Right atrium auricular region (tissue), 2 donors: Measurements from ENCODE around the gene PCBP1. TPM values are rescaled to one million over a fixed set of nuclear protein-coding genes. Genes with fewer than 3 reads are reported as not detected.
"Not testable (repeated sequence)": the region's sequence is repeated elsewhere in the genome, so short reads cannot be mapped to it uniquely, and the experiment has no call there.

Experiments used
- DNase-seq: peaks from one replicate; pipeline ENCODE4 v3.0.0-alpha.2; 2019; ENCODE audit warnings: low spot score
- H3K27ac ChIP-seq, 2 donors: fragments of 200-600 bp; sonication (generic); 1 replicate in 1 of 2; 2 replicates in 1 of 2; pipeline ENCODE4 v1.5.1; 2016 to 2019
- H3K27me3 ChIP-seq, 2 donors: fragments of 200-600 bp; sonication (generic); one replicate each; pipeline versions ENCODE4 v1.5.1 to v1.6.0; 2017 to 2019
- H3K36me3 ChIP-seq: fragments of 200-600 bp; sonication (generic); one replicate; pipeline ENCODE4 v1.5.1; 2016
- H3K4me1 ChIP-seq, 2 donors: fragments of 200-600 bp; sonication (generic); one replicate each; pipeline versions ENCODE4 v1.5.1 to v1.6.0; 2017 to 2019
- H3K4me3 ChIP-seq, 2 donors: fragments of 200-600 bp; sonication (generic); 1 replicate in 1 of 2; 2 replicates in 1 of 2; pipeline ENCODE4 v1.5.1; 2017 to 2019; ENCODE audit warnings: mild to moderate bottlenecking in 1 of 2, moderate library complexity in 1 of 2
- H3K9me3 ChIP-seq, 2 donors: fragments of 200-600 bp; sonication (generic); one replicate each; pipeline ENCODE4 v1.5.1; 2019
- total RNA-seq, 2 donors: library from RNA; depleted of rRNA; stranded (reverse); fragments of >200 nt; gene quantifications; one replicate each; pipeline ENCODE4 v1.1.0, GENCODE V29; 2016
- TF ChIP-seq, protein P1 (sequence below), 2 donors: fragments of 200-600 bp; sonication (generic); IDR thresholded peaks; one replicate each; pipeline ENCODE4 v1.5.1; 2019; ENCODE audit warnings: antibody characterized with exemption in 2 of 2

Gene PCBP1
- total RNA-seq, 2 donors from 2014 or later, result 121 to 147 TPM

DNA sequence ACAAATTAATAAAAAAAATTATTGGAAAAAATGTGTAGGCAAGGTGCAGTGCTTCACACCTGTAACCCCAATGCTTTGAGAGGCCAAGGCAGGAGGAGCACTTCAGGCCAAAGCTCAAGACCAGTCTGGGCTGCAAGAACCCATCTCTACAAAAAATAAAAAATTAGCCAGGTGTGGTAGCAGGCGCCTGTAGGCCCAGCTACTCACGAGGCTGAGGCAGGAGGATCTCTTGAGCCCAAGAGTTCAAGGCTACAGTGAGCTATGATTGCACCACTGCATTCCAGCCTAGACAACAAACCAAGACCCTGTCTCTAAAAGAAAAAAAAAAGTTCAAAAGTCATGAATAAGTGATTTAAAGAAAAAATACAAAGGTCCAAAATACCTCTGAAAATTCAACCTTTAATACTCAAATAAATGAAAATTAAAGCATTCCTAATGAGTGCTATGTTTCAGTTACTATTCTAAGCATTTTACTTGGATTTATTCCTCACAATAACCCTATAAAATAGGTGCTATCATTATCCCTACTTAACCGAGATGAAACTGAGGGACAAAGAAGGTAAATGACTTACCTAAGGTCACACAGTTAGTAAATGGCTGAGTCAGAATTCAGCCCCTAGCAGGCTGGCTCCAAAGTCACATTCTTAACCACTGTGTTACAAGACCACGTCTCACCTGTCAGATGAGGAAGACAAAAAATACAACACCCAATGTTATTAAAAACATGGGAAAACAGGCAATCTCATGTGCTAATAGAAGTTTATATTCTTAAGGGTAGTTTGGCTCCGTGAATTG lies 36.4 kb upstream of the PCBP1 start:
- Histone ChIP-seq H3K27ac (no peak overlapping the region), H3K4me1 (peaks cover 0 to 19% of the 10 kb centered on the region in 2 donors), H3K9me3 (no peaks in the 10 kb centered on the region), H3K4me3 (no peak overlapping the region), H3K36me3 (peaks cover 52% of the 10 kb centered on the region), H3K27me3 (no peaks in the 10 kb centered on the region)
- TF ChIP-seq, protein P1, sequence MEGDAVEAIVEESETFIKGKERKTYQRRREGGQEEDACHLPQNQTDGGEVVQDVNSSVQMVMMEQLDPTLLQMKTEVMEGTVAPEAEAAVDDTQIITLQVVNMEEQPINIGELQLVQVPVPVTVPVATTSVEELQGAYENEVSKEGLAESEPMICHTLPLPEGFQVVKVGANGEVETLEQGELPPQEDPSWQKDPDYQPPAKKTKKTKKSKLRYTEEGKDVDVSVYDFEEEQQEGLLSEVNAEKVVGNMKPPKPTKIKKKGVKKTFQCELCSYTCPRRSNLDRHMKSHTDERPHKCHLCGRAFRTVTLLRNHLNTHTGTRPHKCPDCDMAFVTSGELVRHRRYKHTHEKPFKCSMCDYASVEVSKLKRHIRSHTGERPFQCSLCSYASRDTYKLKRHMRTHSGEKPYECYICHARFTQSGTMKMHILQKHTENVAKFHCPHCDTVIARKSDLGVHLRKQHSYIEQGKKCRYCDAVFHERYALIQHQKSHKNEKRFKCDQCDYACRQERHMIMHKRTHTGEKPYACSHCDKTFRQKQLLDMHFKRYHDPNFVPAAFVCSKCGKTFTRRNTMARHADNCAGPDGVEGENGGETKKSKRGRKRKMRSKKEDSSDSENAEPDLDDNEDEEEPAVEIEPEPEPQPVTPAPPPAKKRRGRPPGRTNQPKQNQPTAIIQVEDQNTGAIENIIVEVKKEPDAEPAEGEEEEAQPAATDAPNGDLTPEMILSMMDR (IDR thresholded peaks at IDR 0.05), result no peak
- no peak for DNase-seq

GRCh38 chr2:70055259-70055658 lies 32.0 kb upstream of the PCBP1 start:
- not testable (repeated sequence) for H3K27ac ChIP-seq, DNase-seq, H3K4me1 ChIP-seq, H3K27me3 ChIP-seq, H3K4me3 ChIP-seq, H3K9me3 ChIP-seq
- peaks cover 52% of the 10 kb centered on the region for H3K36me3 ChIP-seq

- no peak overlapping the region for H3K4me3 ChIP-seq
- no peak overlapping the region for H3K27ac ChIP-seq
- peaks cover 55% of the 10 kb centered on the region for H3K36me3 ChIP-seq
- H3K9me3 ChIP-seq, result no peaks in the 10 kb centered on the region
- H3K27me3 ChIP-seq, result no peaks in the 10 kb centered on the region
- TF ChIP-seq, protein P1 (IDR thresholded peaks at IDR 0.05), result no peak
- no peaks in the 10 kb centered on the region for H3K4me1 ChIP-seq
- DNase-seq, result no peak
Observed at GRCh38 chr2:70061317-70061716, 26.0 kb upstream of the PCBP1 start.

- H3K9me3 ChIP-seq, result no peaks in the 10 kb centered on the region
- peaks cover 64% of the 10 kb centered on the region for H3K36me3 ChIP-seq
- no peak for DNase-seq
- H3K27me3 ChIP-seq, result no peaks in the 10 kb centered on the region
- H3K4me1 ChIP-seq, result no peaks in the 10 kb centered on the region
- H3K27ac ChIP-seq, result no peak overlapping the region
- H3K4me3 ChIP-seq, result no peak overlapping the region
- TF ChIP-seq, protein P1 (IDR thresholded peaks at IDR 0.05), result no peak
Observed at GRCh38 chr2:70062270-70062669, 25.0 kb upstream of the PCBP1 start.

GRCh38 chr2:70068119-70068518 lies 19.2 kb upstream of the PCBP1 start:
- peaks cover 32% of the 10 kb centered on the region for H3K36me3 ChIP-seq
- DNase-seq, result no peak
- H3K4me3 ChIP-seq, result no peak overlapping the region
- no peaks in the 10 kb centered on the region for H3K9me3 ChIP-seq
- H3K4me1 ChIP-seq, result peaks cover 0 to 8% of the 10 kb centered on the region in 2 donors
- no peak overlapping the region for H3K27ac ChIP-seq
- TF ChIP-seq, protein P1 (IDR thresholded peaks at IDR 0.05), result no peak
- no peaks in the 10 kb centered on the region for H3K27me3 ChIP-seq

- DNase-seq, result no peak
- H3K4me3 ChIP-seq, result no peak overlapping the region
- H3K36me3 ChIP-seq, result peaks cover 30% of the 10 kb centered on the region
Observed at GRCh38 chr2:70069049-70069448, 18.2 kb upstream of the PCBP1 start.

More at GRCh38 chr2:70069049-70069448, 18.2 kb upstream of the PCBP1 start:
- Histone ChIP-seq H3K4me1 (peaks cover 0 to 8% of the 10 kb centered on the region in 2 donors), H3K27me3 (no peaks in the 10 kb centered on the region), H3K9me3 (no peaks in the 10 kb centered on the region), H3K27ac (no peak overlapping the region)
- TF ChIP-seq, protein P1 (IDR thresholded peaks at IDR 0.05), result no peak
